ENCODE measurements around the gene TMEM63A.

DNA sequence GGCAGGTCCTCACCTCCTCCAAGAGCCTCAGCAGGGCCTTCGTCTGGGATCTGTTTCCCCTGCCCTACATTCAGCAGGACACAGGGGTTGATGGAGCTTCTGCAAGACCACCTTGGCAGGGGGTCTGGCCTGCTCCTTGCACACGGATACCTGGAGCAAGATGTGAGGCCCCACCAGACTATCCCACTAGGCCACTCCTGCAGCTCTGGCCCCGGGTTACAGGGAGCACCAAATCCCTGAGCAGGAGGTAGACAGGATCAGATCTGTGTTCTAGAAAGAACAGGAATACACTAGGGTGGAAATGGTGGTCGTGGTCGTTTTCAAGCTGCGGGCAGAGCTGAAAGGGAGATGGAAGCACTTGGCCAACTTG lies 38.8 kb downstream of the TMEM63A start:
- TF ChIP-seq, protein P1, sequence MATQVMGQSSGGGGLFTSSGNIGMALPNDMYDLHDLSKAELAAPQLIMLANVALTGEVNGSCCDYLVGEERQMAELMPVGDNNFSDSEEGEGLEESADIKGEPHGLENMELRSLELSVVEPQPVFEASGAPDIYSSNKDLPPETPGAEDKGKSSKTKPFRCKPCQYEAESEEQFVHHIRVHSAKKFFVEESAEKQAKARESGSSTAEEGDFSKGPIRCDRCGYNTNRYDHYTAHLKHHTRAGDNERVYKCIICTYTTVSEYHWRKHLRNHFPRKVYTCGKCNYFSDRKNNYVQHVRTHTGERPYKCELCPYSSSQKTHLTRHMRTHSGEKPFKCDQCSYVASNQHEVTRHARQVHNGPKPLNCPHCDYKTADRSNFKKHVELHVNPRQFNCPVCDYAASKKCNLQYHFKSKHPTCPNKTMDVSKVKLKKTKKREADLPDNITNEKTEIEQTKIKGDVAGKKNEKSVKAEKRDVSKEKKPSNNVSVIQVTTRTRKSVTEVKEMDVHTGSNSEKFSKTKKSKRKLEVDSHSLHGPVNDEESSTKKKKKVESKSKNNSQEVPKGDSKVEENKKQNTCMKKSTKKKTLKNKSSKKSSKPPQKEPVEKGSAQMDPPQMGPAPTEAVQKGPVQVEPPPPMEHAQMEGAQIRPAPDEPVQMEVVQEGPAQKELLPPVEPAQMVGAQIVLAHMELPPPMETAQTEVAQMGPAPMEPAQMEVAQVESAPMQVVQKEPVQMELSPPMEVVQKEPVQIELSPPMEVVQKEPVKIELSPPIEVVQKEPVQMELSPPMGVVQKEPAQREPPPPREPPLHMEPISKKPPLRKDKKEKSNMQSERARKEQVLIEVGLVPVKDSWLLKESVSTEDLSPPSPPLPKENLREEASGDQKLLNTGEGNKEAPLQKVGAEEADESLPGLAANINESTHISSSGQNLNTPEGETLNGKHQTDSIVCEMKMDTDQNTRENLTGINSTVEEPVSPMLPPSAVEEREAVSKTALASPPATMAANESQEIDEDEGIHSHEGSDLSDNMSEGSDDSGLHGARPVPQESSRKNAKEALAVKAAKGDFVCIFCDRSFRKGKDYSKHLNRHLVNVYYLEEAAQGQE (IDR thresholded peaks at IDR 0.05; ENCODE audit: insufficient read depth in 1 of 2, low read depth in 2 of 2, low read length in 1 of 2), result no peak
- no peak for TF ChIP-seq POLR2AphosphoS5 (IDR thresholded peaks at IDR 0.05; ENCODE audit: low read depth, low read length)
- TF ChIP-seq, protein P2, sequence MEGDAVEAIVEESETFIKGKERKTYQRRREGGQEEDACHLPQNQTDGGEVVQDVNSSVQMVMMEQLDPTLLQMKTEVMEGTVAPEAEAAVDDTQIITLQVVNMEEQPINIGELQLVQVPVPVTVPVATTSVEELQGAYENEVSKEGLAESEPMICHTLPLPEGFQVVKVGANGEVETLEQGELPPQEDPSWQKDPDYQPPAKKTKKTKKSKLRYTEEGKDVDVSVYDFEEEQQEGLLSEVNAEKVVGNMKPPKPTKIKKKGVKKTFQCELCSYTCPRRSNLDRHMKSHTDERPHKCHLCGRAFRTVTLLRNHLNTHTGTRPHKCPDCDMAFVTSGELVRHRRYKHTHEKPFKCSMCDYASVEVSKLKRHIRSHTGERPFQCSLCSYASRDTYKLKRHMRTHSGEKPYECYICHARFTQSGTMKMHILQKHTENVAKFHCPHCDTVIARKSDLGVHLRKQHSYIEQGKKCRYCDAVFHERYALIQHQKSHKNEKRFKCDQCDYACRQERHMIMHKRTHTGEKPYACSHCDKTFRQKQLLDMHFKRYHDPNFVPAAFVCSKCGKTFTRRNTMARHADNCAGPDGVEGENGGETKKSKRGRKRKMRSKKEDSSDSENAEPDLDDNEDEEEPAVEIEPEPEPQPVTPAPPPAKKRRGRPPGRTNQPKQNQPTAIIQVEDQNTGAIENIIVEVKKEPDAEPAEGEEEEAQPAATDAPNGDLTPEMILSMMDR (IDR thresholded peaks at IDR 0.05), result no peak

Data from Panc1 (cell line).